HepG2 (cell line): ENCODE results near the gene TAAR5. TPM values are rescaled to one million over a fixed set of nuclear protein-coding genes. Genes with fewer than 3 reads are reported as not detected.
"Not testable (repeated sequence)": the region's sequence is repeated elsewhere in the genome, so short reads cannot be mapped to it uniquely, and the experiment has no call there.

Experiments
- ATAC-seq: fragments of 200-7000 bp; cut with Tn5 transposase; 3 replicates; pipeline ENCODE4 v1.9.1; 2020; ENCODE audit warnings: mild to moderate bottlenecking, moderate library complexity
- BruUV-seq: library from RNA; stranded (reverse); fragments of 400-500 nt; replicated peaks from 2 replicates; lab custom pipeline; 2021; lab: Mats Ljungman, UMichigan
- CTCF ChIA-PET: fragments of 300-600 bp; formaldehyde crosslinking; extraction: SDS; loops from one replicate; lab custom pipeline; 2021; ENCODE audit warnings: low total read pairs, inconsistent platforms, low intra/inter-chr PET ratio; lab: Yijun Ruan, JAX
- POLR2A ChIA-PET: fragments of 350-600 bp; sonication (Branson Sonifier 250); formaldehyde crosslinking; loops from one replicate; lab custom pipeline; 2020; ENCODE audit warnings: antibody characterized with exemption, inconsistent platforms; lab: Yijun Ruan, JAX
- DNase-seq: peaks from one replicate; pipeline ENCODE4 v3.0.0-alpha.2; 2015; ENCODE audit warnings: low spot score
- FAIRE-seq: peaks from 3 replicates; lab custom pipeline; 2011; peaks lifted over from hg19 to GRCh38; lab: Jason Lieb, UNC
- H2AFZ ChIP-seq: one replicate; pipeline ENCODE4 v1.6.1; 2011; ENCODE audit warnings: low read length, inconsistent platforms
- H3K27ac ChIP-seq: fragments of 300-600 bp; 3 replicates; pipeline ENCODE4 v1.8.0; 2011; ENCODE audit warnings: mixed run types, mild to moderate bottlenecking, mixed read lengths, low read length, inconsistent platforms; ENCODE audit not compliant: insufficient read depth; ENCODE audit errors: extremely low read length
- H3K27me3 ChIP-seq, 2 experiments: fragments of 200-600 bp in 1 of 2; 2 replicates in 1 of 2; 3 replicates in 1 of 2; pipeline versions ENCODE4 v1.6.0 to v1.8.0; 2011; ENCODE audit warnings: low read length in 2 of 2, mild to moderate bottlenecking in 2 of 2, moderate library complexity in 2 of 2, inconsistent platforms in 1 of 2; ENCODE audit not compliant: insufficient read depth in 2 of 2, control insufficient read depth in 1 of 2
- H3K36me3 ChIP-seq, 2 experiments: fragments of 200-600 bp in 1 of 2; replicated peaks in 1 of 2; 2 replicates in 1 of 2; 3 replicates in 1 of 2; pipeline versions ENCODE4 v1.5.1 to v1.8.0; 2011; ENCODE audit warnings: low read length in 2 of 2, inconsistent platforms in 1 of 2; ENCODE audit not compliant: insufficient read depth in 2 of 2, control insufficient read depth in 1 of 2
- H3K4me1 ChIP-seq: 2 replicates; pipeline ENCODE4 v1.5.1; 2012; ENCODE audit warnings: low read length, inconsistent platforms; ENCODE audit not compliant: insufficient read depth
- H3K4me2 ChIP-seq: 2 replicates; pipeline ENCODE4 v1.6.0; 2011; ENCODE audit warnings: low read depth, low read length, inconsistent platforms
- H3K4me3 ChIP-seq, 3 experiments: fragments of 200-600 bp in 1 of 3; sonication (generic), shearing (Covaris generic) in 1 of 3; replicated peaks in 1 of 3; 2 replicates each; pipeline ENCODE4 v1.5.1; 2011 to 2016; ENCODE audit warnings: low read length in 3 of 3, inconsistent platforms in 2 of 3, low read depth in 2 of 3, mild to moderate bottlenecking in 2 of 3, control low read depth in 1 of 3, mixed read lengths in 1 of 3; ENCODE audit not compliant: insufficient read depth in 1 of 3
- H3K79me2 ChIP-seq: one replicate; pipeline ENCODE4 v1.6.1; 2011; ENCODE audit warnings: low read length, inconsistent platforms; ENCODE audit not compliant: insufficient read depth
- H3K9ac ChIP-seq: 2 replicates; pipeline ENCODE4 v1.6.0; 2011; ENCODE audit warnings: mild to moderate bottlenecking, low read depth, low read length, inconsistent platforms; ENCODE audit not compliant: insufficient read depth
- H3K9me3 ChIP-seq: 2 replicates; pipeline ENCODE4 v1.5.1; 2012; ENCODE audit warnings: mild to moderate bottlenecking, low read length
- H4K20me1 ChIP-seq: 2 replicates; pipeline ENCODE4 v1.6.0; 2011; ENCODE audit warnings: inconsistent platforms, mild to moderate bottlenecking, low read length, moderate library complexity; ENCODE audit not compliant: insufficient read depth
- ARID5B ChIP-seq: IDR thresholded peaks from 2 replicates; pipeline ENCODE4 v1.4.0; 2020; ENCODE audit warnings: mild to moderate bottlenecking, missing genetic modification reagents
- DPF2 ChIP-seq: sonication (generic); formaldehyde crosslinking; IDR thresholded peaks from 2 replicates; pipeline ENCODE4 v1.4.0; 2020; ENCODE audit warnings: mild to moderate bottlenecking, low read depth, missing genetic modification reagents, borderline replicate concordance
- FOXA3 ChIP-seq: IDR thresholded peaks from 2 replicates; pipeline ENCODE4 v1.6.1; 2016; ENCODE audit warnings: missing genetic modification reagents, missing compliant biosample characterization
- GATAD2A ChIP-seq: IDR thresholded peaks from 2 replicates; pipeline ENCODE4 v1.6.1; 2016
- POGZ ChIP-seq: sonication (generic); formaldehyde crosslinking; IDR thresholded peaks from 2 replicates; pipeline ENCODE4 v1.4.0; 2020; ENCODE audit warnings: mild to moderate bottlenecking, missing genetic modification reagents
- ZNF292 ChIP-seq: sonication (generic); formaldehyde crosslinking; IDR thresholded peaks from 2 replicates; pipeline ENCODE4 v1.8.1; 2022; ENCODE audit warnings: mild to moderate bottlenecking, low read depth, missing genetic modification reagents, borderline replicate concordance
- ZNF317 ChIP-seq: sonication (generic); formaldehyde crosslinking; IDR thresholded peaks from 2 replicates; pipeline ENCODE4 v1.5.0; 2020; ENCODE audit warnings: mild to moderate bottlenecking, missing genetic modification reagents
- ZNF510 ChIP-seq: sonication (generic); formaldehyde crosslinking; IDR thresholded peaks from 2 replicates; pipeline ENCODE4 v1.4.0; 2020; ENCODE audit warnings: low read depth, mild to moderate bottlenecking, missing genetic modification reagents
- ZNF776 ChIP-seq: sonication (generic); formaldehyde crosslinking; IDR thresholded peaks from 2 replicates; pipeline ENCODE4 v1.4.0; 2020; ENCODE audit warnings: mild to moderate bottlenecking, missing genetic modification reagents
- ZNF782 ChIP-seq: sonication (generic); formaldehyde crosslinking; IDR thresholded peaks from 2 replicates; pipeline ENCODE4 v1.4.0; 2020; ENCODE audit warnings: missing genetic modification reagents, mild to moderate bottlenecking, borderline replicate concordance
- ZNF790 ChIP-seq: sonication (generic); formaldehyde crosslinking; IDR thresholded peaks from 2 replicates; pipeline ENCODE4 v1.8.0; 2022; ENCODE audit warnings: missing genetic modification reagents, mild to moderate bottlenecking, borderline replicate concordance
- WGBS: methylation state at CpG from one replicate; pipeline ENCODE4 v1.1.6; 2017; ENCODE audit warnings: low lambda C conversion rate; 5-methylcytosine and 5-hydroxymethylcytosine counted together
- in situ Hi-C: cut with HindIII; loops from 2 replicates; pipeline ENCODE4 v1.10.0; 2017; ENCODE audit warnings: low pct_unique_long_range_greater_than_20kb; ENCODE audit not compliant: extremely low pct_ligation_motif_present
- intact Hi-C: fragments of 100-400 bp; cut with micrococcal nuclease; formaldehyde crosslinking; loops from one replicate; pipeline ENCODE4 v1.10.0; 2022; ENCODE audit not compliant: unreplicated experiment
- polyA plus RNA-seq, 8 experiments: library from polyadenylated mRNA; depleted of rRNA in 3 of 8; stranded (reverse) in 7 of 8; unstranded in 1 of 8; fragments of >200 nt; fragmentation: Illumina TruSeq in 4 of 8; extraction: Trizol in 4 of 8; gene quantifications; 2 replicates each; pipeline versions ENCODE4 v1.2.1 to v1.2.3, GENCODE V29; 2011 to 2016; ENCODE audit warnings: low read depth in 4 of 8, missing spikeins in 1 of 8, mixed read lengths in 1 of 8; ENCODE audit not compliant: insufficient read depth in 1 of 8
- total RNA-seq, 5 experiments: library from RNA; depleted of rRNA; stranded (reverse); fragments of >200 nt; fragmentation: Illumina TruSeq; extraction: Trizol; gene quantifications; 2 replicates each; pipeline ENCODE4 v1.2.3, GENCODE V29; 2016; ENCODE audit warnings: low read depth in 1 of 5
- TF ChIP-seq, protein P1 (sequence below): sonication (generic); formaldehyde crosslinking; IDR thresholded peaks from 2 replicates; pipeline ENCODE4 v1.4.0; 2020; ENCODE audit warnings: missing genetic modification reagents

TAAR5 gene
- total and polyA plus RNA-seq, 2 of the 13 experiments (the other 11 are each of a cell fraction or from before 2014, with no cell fraction given): not detected

DNA sequence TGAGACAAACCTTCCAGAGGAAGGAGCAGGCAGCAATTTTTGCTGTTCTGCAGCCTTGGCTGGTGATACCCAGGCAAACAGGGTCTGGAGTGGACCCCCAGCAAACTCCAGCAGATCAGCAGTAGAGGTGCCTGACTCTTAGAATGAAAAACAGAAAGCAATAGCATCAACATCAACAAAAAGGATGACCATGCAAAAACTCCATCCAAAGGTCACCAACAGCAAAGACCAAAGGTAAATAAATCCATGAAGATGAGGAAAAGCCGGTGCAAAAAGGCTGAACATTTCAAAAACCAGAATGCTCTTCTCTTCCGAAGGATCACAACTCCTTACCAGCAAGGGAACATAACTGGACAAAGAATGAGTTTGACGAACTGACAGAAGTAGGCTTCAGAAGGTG, 46.4 kb upstream of the TAAR5 start (continued):
- 0 out of 2 replicates have a peak, but pooled peaks have one; percentile 7 for TF ChIP-seq DPF2 (CRISPR knock-in tag)
- TF ChIP-seq ARID5B (CRISPR knock-in tag): 0 out of 2 replicates have a peak, but pooled peaks have one; percentile 49

- H3K79me2 ChIP-seq, H3K27me3 ChIP-seq, H3K36me3 ChIP-seq, intact Hi-C loops, in situ Hi-C loops, H3K9ac ChIP-seq, DNase-seq, FAIRE-seq, CTCF ChIA-PET, H2AFZ ChIP-seq, H4K20me1 ChIP-seq, H3K27ac ChIP-seq, BruUV-seq, H3K9me3 ChIP-seq: not testable (repeated sequence)
- peak; percentile 95 for ATAC-seq
- Histone ChIP-seq H3K4me3 (peak overlapping the region in 1 of 3 experiments; percentile 54; a peak in 1 of 6 replicates), H3K4me2 (peak overlapping the region; percentile 76), H3K4me1 (peaks cover 20% of the 10 kb centered on the region)
- POLR2A ChIA-PET: interaction anchor here (1.1 kb wide), 1 partner anchor 179 kb away, joined by 4 read pairs; the partner anchor contains the start of gene RPS12
- WGBS: 6% methylated on average over 3 of the region's 3 CpGs
- TF ChIP-seq ZNF790 (0 out of 2 replicates have a peak, but pooled peaks have one; percentile 15), GATAD2A (CRISPR knock-in tag) (0 out of 2 replicates have a peak, but pooled peaks have one; percentile 8), FOXA3 (CRISPR knock-in tag) (0 out of 2 replicates have a peak, but pooled peaks have one; percentile 4), ZNF776 (CRISPR knock-in tag) (0 out of 2 replicates have a peak, but pooled peaks have one; percentile 34), ZNF782 (CRISPR knock-in tag) (peak; percentile 24; the same call in 1 of the 2 replicates), ZNF317 (CRISPR knock-in tag) (peak; percentile 47; the same call in 1 of the 2 replicates), POGZ (CRISPR knock-in tag) (0 out of 2 replicates have a peak, but pooled peaks have one; percentile 11), ZNF510 (CRISPR knock-in tag) (0 out of 2 replicates have a peak, but pooled peaks have one; percentile 39), ZNF292 (CRISPR knock-in tag) (0 out of 2 replicates have a peak, but pooled peaks have one; percentile 48)
- TF ChIP-seq, protein P1, sequence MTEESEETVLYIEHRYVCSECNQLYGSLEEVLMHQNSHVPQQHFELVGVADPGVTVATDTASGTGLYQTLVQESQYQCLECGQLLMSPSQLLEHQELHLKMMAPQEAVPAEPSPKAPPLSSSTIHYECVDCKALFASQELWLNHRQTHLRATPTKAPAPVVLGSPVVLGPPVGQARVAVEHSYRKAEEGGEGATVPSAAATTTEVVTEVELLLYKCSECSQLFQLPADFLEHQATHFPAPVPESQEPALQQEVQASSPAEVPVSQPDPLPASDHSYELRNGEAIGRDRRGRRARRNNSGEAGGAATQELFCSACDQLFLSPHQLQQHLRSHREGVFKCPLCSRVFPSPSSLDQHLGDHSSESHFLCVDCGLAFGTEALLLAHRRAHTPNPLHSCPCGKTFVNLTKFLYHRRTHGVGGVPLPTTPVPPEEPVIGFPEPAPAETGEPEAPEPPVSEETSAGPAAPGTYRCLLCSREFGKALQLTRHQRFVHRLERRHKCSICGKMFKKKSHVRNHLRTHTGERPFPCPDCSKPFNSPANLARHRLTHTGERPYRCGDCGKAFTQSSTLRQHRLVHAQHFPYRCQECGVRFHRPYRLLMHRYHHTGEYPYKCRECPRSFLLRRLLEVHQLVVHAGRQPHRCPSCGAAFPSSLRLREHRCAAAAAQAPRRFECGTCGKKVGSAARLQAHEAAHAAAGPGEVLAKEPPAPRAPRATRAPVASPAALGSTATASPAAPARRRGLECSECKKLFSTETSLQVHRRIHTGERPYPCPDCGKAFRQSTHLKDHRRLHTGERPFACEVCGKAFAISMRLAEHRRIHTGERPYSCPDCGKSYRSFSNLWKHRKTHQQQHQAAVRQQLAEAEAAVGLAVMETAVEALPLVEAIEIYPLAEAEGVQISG (CRISPR knock-in tag): 0 out of 2 replicates have a peak, but pooled peaks have one; percentile 7
These were observed 45.7 kb upstream of the TAAR5 start for GRCh38 chr6:132635288-132635687.
